Measurements from ENCODE around the gene RRN3. TPM values are rescaled to one million over a fixed set of nuclear protein-coding genes. Genes with fewer than 3 reads are reported as not detected.
"Not testable (repeated sequence)": the region's sequence is repeated elsewhere in the genome, so short reads cannot be mapped to it uniquely, and the experiment has no call there.

RRN3 gene
- total RNA-seq, 1 donor from 2014 or later, result 38.4 TPM

GRCh38 chr16:15049581-15050180, 44.4 kb downstream of the RRN3 start:
- peaks cover 8% of the 10 kb centered on the region for H3K4me1 Mint-ChIP-seq
- H3K36me3 Mint-ChIP-seq (ENCODE audit: low read depth), result peaks cover 8% of the 10 kb centered on the region
- intact Hi-C loops (cut with micrococcal nuclease), result no loop called here
- no peak for DNase-seq
- H3K9me3 Mint-ChIP-seq, result no peaks in the 10 kb centered on the region
- H3K27me3 Mint-ChIP-seq, result no peaks in the 10 kb centered on the region
- H3K27ac Mint-ChIP-seq, result no peak overlapping the region
- H3K4me3 Mint-ChIP-seq, result no peak overlapping the region

GRCh38 chr16:15046692-15047376, 47.2 kb downstream of the RRN3 start:
- H3K36me3 Mint-ChIP-seq (ENCODE audit: low read depth), result peaks cover 13% of the 10 kb centered on the region
- no peaks in the 10 kb centered on the region for H3K4me1 Mint-ChIP-seq
- no peak for DNase-seq
- intact Hi-C loops (cut with micrococcal nuclease), result no loop called here
- no peaks in the 10 kb centered on the region for H3K27me3 Mint-ChIP-seq
- no peak overlapping the region for H3K27ac Mint-ChIP-seq
- no peak overlapping the region for H3K4me3 Mint-ChIP-seq
- H3K9me3 Mint-ChIP-seq, result no peaks in the 10 kb centered on the region

GRCh38 chr16:15045270-15045669, 48.8 kb downstream of the RRN3 start:
- H3K27ac Mint-ChIP-seq; H3K9me3 Mint-ChIP-seq; H3K4me1 Mint-ChIP-seq; intact Hi-C loops (cut with micrococcal nuclease); H3K4me3 Mint-ChIP-seq; DNase-seq; H3K27me3 Mint-ChIP-seq: not testable (repeated sequence)
- peaks cover 17% of the 10 kb centered on the region for H3K36me3 Mint-ChIP-seq (ENCODE audit: low read depth)

- H3K9me3 Mint-ChIP-seq, result no peaks in the 10 kb centered on the region
- H3K27me3 Mint-ChIP-seq, result no peaks in the 10 kb centered on the region
- peaks cover 23% of the 10 kb centered on the region for H3K36me3 Mint-ChIP-seq (ENCODE audit: low read depth)
Observed at GRCh38 chr16:15044286-15044685, 49.8 kb downstream of the RRN3 start.

DNA sequence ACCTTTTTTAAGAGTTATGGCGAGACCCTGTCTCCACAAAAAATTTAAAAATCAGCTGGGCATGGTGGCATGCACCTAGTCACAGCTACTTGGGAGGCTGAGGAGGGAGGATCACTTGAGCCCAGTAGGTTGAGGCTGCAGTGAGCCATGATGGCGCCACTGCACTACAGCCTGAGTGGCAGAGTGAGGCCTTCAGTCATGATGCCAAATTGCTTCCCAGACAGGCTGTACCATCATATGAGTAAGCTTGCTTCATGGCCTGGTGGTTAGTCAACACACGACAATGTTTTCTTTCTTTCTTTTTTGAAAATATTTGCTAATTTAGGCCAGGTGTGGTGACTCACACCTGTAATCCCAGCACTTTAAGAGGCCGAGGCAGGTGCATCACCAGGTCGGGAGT, 50.7 kb downstream of the RRN3 start:
- Mint-ChIP-seq H3K36me3 (ENCODE audit: low read depth) (peaks cover 30% of the 10 kb centered on the region), H3K4me3 (no peak overlapping the region), H3K27me3 (no peaks in the 10 kb centered on the region), H3K27ac (no peak overlapping the region), H3K9me3 (no peaks in the 10 kb centered on the region), H3K4me1 (no peaks in the 10 kb centered on the region)
- intact Hi-C loops (cut with micrococcal nuclease), result no loop called here
- no peak for DNase-seq

More at GRCh38 chr16:15044286-15044685, 49.8 kb downstream of the RRN3 start:
- no peak for DNase-seq
- Mint-ChIP-seq H3K4me1 (no peaks in the 10 kb centered on the region), H3K27ac (no peak overlapping the region), H3K4me3 (no peak overlapping the region)
- intact Hi-C loops (cut with micrococcal nuclease), result no loop called here

- DNase-seq, result no peak
- H3K4me1 Mint-ChIP-seq, result no peaks in the 10 kb centered on the region
- no peaks in the 10 kb centered on the region for H3K27me3 Mint-ChIP-seq
- intact Hi-C loops (cut with micrococcal nuclease), result no loop called here
- no peaks in the 10 kb centered on the region for H3K9me3 Mint-ChIP-seq
- no peak overlapping the region for H3K27ac Mint-ChIP-seq
- peaks cover 37% of the 10 kb centered on the region for H3K36me3 Mint-ChIP-seq (ENCODE audit: low read depth)
- no peak overlapping the region for H3K4me3 Mint-ChIP-seq
Observed at GRCh38 chr16:15041271-15042004, 52.6 kb downstream of the RRN3 start.

DNA sequence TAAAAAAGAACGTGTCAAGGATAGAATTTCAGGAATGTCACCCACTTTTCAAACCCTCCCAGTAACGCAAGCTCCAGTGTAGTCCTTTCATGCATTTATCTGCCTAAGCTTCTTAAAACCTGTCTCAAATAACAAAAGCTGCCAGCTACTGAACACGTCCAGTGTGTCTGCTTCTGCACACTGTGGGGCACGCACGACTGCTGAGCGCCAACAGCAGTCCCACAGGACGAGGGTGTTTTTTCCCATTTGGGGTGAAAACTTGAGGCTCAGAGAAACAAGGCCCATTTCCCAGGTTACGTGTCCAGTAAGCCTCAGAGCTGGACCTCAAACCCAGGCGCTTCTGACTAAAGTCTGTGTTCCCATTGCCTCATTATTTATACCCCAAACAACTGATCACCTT, 55.4 kb downstream of the RRN3 start:
- Mint-ChIP-seq H3K4me1 (no peaks in the 10 kb centered on the region), H3K4me3 (no peak overlapping the region), H3K9me3 (no peaks in the 10 kb centered on the region), H3K36me3 (ENCODE audit: low read depth) (peaks cover 45% of the 10 kb centered on the region), H3K27me3 (no peaks in the 10 kb centered on the region), H3K27ac (no peak overlapping the region)
- DNase-seq, result no peak
- intact Hi-C loops (cut with micrococcal nuclease), result no loop called here

DNA sequence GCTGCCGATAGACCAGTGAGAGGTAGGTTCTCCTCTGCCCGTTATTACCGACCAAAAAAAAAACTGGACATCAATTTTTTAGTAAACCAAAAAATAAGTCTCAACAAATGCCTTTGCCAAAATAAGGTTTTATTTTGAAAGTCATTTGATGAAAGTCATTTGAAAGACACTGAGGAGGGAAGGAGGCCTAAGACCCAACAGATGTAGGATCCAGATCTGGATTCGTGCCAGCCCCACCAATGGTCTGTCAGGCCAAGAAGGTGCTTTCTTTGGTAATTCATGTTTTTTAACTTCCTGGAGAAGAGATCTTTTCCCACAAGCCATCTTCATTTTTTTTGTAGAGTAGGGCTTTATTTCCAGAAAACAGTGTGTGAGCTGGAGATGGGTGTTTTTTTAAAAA, 56.3 kb downstream of the RRN3 start:
- peak overlapping the region; percentile 18 for H3K27ac Mint-ChIP-seq
- H3K27me3 Mint-ChIP-seq, result no peaks in the 10 kb centered on the region
- H3K9me3 Mint-ChIP-seq, result no peaks in the 10 kb centered on the region
- intact Hi-C loops (cut with micrococcal nuclease), result no loop called here
- H3K4me3 Mint-ChIP-seq, result no peak overlapping the region
- DNase-seq, result no peak
- H3K4me1 Mint-ChIP-seq, result no peaks in the 10 kb centered on the region
- H3K36me3 Mint-ChIP-seq (ENCODE audit: low read depth), result peaks cover 52% of the 10 kb centered on the region

DNA sequence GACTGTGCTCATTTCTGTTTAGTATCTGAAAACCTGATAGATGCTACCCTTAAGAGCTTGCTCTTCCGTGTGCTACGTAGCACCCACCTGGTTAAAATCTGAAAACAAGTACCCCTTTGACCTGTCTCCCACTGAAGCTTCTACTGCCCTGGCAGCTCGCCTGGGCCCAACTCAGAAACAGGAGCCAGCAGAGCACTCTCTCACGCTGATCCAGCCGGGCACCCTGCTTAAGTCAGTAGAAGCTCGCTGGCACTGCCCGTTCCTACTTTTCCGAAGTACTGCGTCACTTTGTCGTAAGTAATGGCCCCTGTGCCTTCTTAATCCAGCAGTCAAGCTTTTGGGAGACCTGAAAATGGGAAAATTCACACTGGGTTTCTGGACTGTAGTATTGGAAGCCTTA, 57.1 kb downstream of the RRN3 start:
- H3K27ac Mint-ChIP-seq, result no peak overlapping the region
- no peak overlapping the region for H3K4me3 Mint-ChIP-seq
- no peaks in the 10 kb centered on the region for H3K27me3 Mint-ChIP-seq
- intact Hi-C loops (cut with micrococcal nuclease), result no loop called here
- no peaks in the 10 kb centered on the region for H3K4me1 Mint-ChIP-seq
- H3K36me3 Mint-ChIP-seq (ENCODE audit: low read depth), result peaks cover 54% of the 10 kb centered on the region
- DNase-seq, result no peak
- no peaks in the 10 kb centered on the region for H3K9me3 Mint-ChIP-seq

GRCh38 chr16:15035163-15035729, 58.8 kb downstream of the RRN3 start:
- Mint-ChIP-seq H3K4me3 (no peak overlapping the region), H3K4me1 (peaks cover 5% of the 10 kb centered on the region), H3K27ac (no peak overlapping the region), H3K9me3 (no peaks in the 10 kb centered on the region), H3K36me3 (ENCODE audit: low read depth) (peaks cover 62% of the 10 kb centered on the region), H3K27me3 (no peaks in the 10 kb centered on the region)
- intact Hi-C loops (cut with micrococcal nuclease), result no loop called here
- no peak for DNase-seq

DNA sequence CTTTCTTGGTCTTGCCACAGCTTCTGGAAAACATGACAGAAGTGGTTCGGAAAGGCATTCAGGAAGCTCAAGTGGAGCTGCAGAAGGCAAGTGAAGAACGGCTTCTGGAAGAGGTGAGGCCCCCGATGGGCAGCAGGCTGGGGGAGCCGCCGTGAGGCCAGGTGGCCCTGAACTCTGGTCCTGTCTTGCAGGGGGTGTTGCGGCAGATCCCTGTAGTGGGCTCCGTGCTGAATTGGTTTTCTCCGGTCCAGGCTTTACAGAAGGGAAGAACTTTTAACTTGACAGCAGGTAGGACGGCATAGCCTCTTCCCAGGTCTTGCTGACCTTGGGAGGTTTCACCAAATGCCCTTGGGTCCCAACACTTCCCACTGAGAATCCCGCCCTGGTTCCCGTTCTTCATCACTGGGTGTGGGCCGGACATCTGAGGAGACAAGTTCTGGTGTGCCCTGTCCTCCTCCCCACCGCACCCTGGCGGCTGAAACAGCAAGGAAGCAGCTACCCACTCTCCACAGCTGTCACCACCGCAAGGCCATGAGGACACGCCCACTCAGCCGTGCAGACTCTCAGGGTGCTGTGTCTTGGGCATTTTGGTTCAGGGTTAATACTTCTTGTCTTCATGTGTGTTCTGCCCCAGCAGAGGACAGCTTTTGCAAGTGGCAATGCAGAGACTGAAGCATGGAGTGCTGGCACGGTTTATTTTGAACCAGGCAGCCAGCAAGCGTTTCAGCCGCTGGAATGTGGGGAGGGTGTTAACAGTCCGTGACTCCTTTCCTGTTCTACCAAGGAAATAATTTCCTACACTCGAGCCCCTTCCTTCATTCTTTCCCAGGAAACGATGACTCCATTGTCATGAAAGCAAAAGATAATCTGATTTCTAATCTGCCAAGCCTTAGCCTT, 59.6 kb downstream of the RRN3 start:
- Mint-ChIP-seq H3K9me3 (no peaks in the 10 kb centered on the region), H3K4me3 (no peak overlapping the region), H3K27me3 (no peaks in the 10 kb centered on the region), H3K27ac (no peak overlapping the region), H3K36me3 (ENCODE audit: low read depth) (peaks cover 59% of the 10 kb centered on the region), H3K4me1 (peaks cover 5% of the 10 kb centered on the region)
- intact Hi-C loops (cut with micrococcal nuclease), result no loop called here
- DNase-seq, result no peak

DNA sequence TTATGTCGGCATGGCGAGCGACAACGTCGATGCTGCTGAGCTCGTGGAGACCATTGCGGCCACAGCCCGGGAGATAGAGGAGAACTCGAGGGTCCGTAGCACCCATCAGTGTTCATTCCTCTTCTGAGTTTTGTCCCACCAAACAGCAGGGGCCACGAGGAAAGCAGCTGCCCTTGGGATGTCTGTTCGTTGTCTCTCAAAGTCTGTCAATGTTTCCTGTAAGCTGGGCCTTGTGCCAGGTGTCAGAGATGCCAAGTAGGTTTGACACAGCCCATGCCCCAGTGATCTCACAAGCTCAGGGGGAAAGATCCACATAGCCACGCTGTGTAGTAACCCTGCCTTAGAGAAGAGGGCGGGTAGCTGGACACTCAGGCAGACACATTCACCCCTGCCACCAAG, 60.8 kb downstream of the RRN3 start:
- no peaks in the 10 kb centered on the region for H3K9me3 Mint-ChIP-seq
- peaks cover 5% of the 10 kb centered on the region for H3K4me1 Mint-ChIP-seq
- no peaks in the 10 kb centered on the region for H3K27me3 Mint-ChIP-seq
- no peak overlapping the region for H3K4me3 Mint-ChIP-seq
- intact Hi-C loops (cut with micrococcal nuclease), result no loop called here
- H3K27ac Mint-ChIP-seq, result no peak overlapping the region
- no peak for DNase-seq
- peaks cover 54% of the 10 kb centered on the region for H3K36me3 Mint-ChIP-seq (ENCODE audit: low read depth)

DNA sequence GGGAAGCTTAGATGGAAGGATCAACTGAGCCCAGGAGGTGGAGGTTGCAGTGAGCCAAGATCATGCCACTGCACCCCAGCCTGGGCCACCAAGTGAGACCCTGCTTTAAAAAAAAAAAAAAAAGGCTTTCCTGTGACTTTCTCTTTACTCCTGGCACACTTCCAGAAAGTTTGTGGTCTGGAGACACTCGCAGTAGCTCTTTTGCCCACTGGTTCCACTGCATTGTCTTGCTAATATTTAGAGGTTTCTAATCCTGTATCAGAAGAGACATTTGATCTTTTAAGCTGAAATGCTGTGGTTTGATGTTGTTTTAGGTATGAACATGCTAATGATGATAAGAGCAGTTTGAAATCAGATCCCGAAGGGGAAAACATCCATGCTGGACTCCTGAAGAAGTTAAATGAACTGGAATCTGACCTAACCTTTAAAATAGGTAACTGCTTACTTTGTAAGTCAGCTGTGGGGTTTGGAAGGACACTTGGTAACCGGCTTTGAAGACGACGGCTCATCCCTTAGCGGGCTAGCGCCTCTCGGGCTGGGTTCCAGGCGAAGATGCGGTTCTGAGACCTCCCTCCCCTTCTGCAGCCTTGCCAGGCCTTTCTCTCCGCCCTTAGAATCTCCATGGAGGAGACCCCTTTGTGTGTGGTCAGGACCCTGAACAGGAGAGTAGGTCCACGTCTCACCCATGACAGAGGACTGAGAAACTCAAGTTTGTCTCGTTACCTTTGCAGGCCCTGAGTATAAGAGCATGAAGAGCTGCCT, 61.3 kb downstream of the RRN3 start:
- Mint-ChIP-seq H3K4me1 (peaks cover 5% of the 10 kb centered on the region), H3K36me3 (ENCODE audit: low read depth) (peaks cover 55% of the 10 kb centered on the region), H3K9me3 (no peaks in the 10 kb centered on the region), H3K27ac (no peak overlapping the region), H3K4me3 (no peak overlapping the region), H3K27me3 (no peaks in the 10 kb centered on the region)
- intact Hi-C loops (cut with micrococcal nuclease), result no loop called here
- no peak for DNase-seq

Data from activated CD4-positive, alpha-beta T cell treated with anti-CD3 and anti-CD28 coated beads, Interleukin-2, amount 10 ng/mL, durations not matched to agents 24 days and 14 days (primary cell).